Fibroblast of lung (primary cell): Measurements from ENCODE around the gene OR52D1. TPM values are rescaled to one million over a fixed set of nuclear protein-coding genes. Genes with fewer than 3 reads are reported as not detected.

Experiments used
- DNase-seq, 2 donors: peaks; one replicate each; pipeline versions ENCODE4 v3.0.0 to v3.0.0-alpha.2; 2010; ENCODE audit warnings: low read depth in 2 of 2
- H2AFZ ChIP-seq: 2 replicates; pipeline ENCODE4 v1.5.1; 2012; ENCODE audit warnings: low read length, control low read depth, inconsistent platforms
- H3K27ac ChIP-seq: 2 replicates; pipeline ENCODE4 v1.5.1; 2011; ENCODE audit warnings: low read length, control low read depth; ENCODE audit not compliant: insufficient read depth
- H3K27me3 ChIP-seq: 2 replicates; pipeline ENCODE4 v1.5.1; 2011; ENCODE audit warnings: mild to moderate bottlenecking, low read length; ENCODE audit not compliant: control insufficient read depth, insufficient read depth
- H3K36me3 ChIP-seq: 2 replicates; pipeline ENCODE4 v1.5.1; 2011; ENCODE audit warnings: low read length; ENCODE audit not compliant: control insufficient read depth, insufficient read depth
- H3K4me1 ChIP-seq: 2 replicates; pipeline ENCODE4 v1.5.1; 2011; ENCODE audit warnings: low read length; ENCODE audit not compliant: control insufficient read depth, insufficient read depth; ENCODE audit errors: extremely low read depth
- H3K4me2 ChIP-seq: 2 replicates; pipeline ENCODE4 v1.5.1; 2011; ENCODE audit warnings: low read length, control low read depth; ENCODE audit not compliant: insufficient read depth; ENCODE audit errors: extremely low read depth
- H3K4me3 ChIP-seq, 4 experiments: fragments of 200-600 bp in 1 of 4; sonication (generic) in 1 of 4; replicated peaks in 1 of 4; 2 replicates each; pipeline ENCODE4 v1.5.1; 2011 to 2016; ENCODE audit warnings: low read length in 4 of 4, low read depth in 3 of 4, mild to moderate bottlenecking in 3 of 4, control low read depth in 2 of 4, inconsistent platforms in 1 of 4, mixed read lengths in 1 of 4; ENCODE audit not compliant: insufficient read depth in 1 of 4; ENCODE audit errors: control extremely low read depth in 1 of 4
- H3K79me2 ChIP-seq: 2 replicates; pipeline ENCODE4 v1.5.1; 2012; ENCODE audit warnings: mild to moderate bottlenecking, low read length, inconsistent platforms; ENCODE audit not compliant: control insufficient read depth, insufficient read depth
- H3K9ac ChIP-seq: 2 replicates; pipeline ENCODE4 v1.5.1; 2011; ENCODE audit warnings: mild to moderate bottlenecking, low read length, control low read depth; ENCODE audit not compliant: insufficient read depth
- H3K9me3 ChIP-seq: 2 replicates; pipeline ENCODE4 v1.5.1; 2012; ENCODE audit warnings: low read depth, low read length; ENCODE audit not compliant: control insufficient read depth, insufficient read depth
- H4K20me1 ChIP-seq: 2 replicates; pipeline ENCODE4 v1.5.1; 2011; ENCODE audit warnings: low read length; ENCODE audit not compliant: control insufficient read depth, insufficient read depth; ENCODE audit errors: extremely low read depth
- CTCF ChIP-seq, 2 donors: IDR thresholded peaks in 1 of 2; conservative IDR thresholded peaks in 1 of 2; 1 replicate in 1 of 2; 2 replicates in 1 of 2; pipeline ENCODE4 v1.5.1; 2011 to 2012; ENCODE audit warnings: low read length in 2 of 2, control low read depth in 1 of 2, inconsistent platforms in 1 of 2, low read depth in 1 of 2, mild to moderate bottlenecking in 1 of 2
- EZH2 ChIP-seq: IDR thresholded peaks from 2 replicates; pipeline ENCODE4 v1.5.1; 2012; ENCODE audit warnings: low read length, control low read depth, mild to moderate bottlenecking; ENCODE audit errors: missing control alignments
- polyA plus RNA-seq, 2 donors: library from polyadenylated mRNA; depleted of rRNA in 1 of 2; stranded (reverse) in 1 of 2; unstranded in 1 of 2; fragments of >200 nt; gene quantifications; 2 replicates each; pipeline ENCODE4 v1.2.1, GENCODE V29; 2011 to 2012; ENCODE audit warnings: missing spikeins in 1 of 2
- total RNA-seq: library from RNA; depleted of rRNA; stranded (reverse); fragments of >200 nt; gene quantifications from 2 replicates; pipeline ENCODE4 v1.2.1, GENCODE V29; 2014

OR52D1 gene
- total and polyA plus RNA-seq, 2 donors (not counting 1 experiment from before 2014, with no cell fraction given), result not detected

- Histone ChIP-seq H4K20me1 (no peaks in the 10 kb centered on the region), H3K27ac (no peak overlapping the region), H2AFZ (no peak overlapping the region), H3K36me3 (no peaks in the 10 kb centered on the region), H3K9ac (no peak overlapping the region), H3K9me3 (no peaks in the 10 kb centered on the region), H3K4me1 (no peaks in the 10 kb centered on the region), H3K27me3 (no peaks in the 10 kb centered on the region), H3K4me2 (no peak overlapping the region), H3K79me2 (no peaks in the 10 kb centered on the region), H3K4me3 (no peak overlapping the region)
- no peak for DNase-seq
- TF ChIP-seq EZH2 (no peak), CTCF (conservative IDR thresholded peaks at IDR 0.05 in 1 of 2, IDR thresholded peaks at IDR 0.05 in 1 of 2; ENCODE audit: low read depth in 1 of 2, low read length in 2 of 2) (no peak)
These were observed 1.3 kb downstream of the OR52D1 start for GRCh38 chr11:5489576-5490357.

GRCh38 chr11:5499671-5500070 is 11.2 kb downstream of the OR52D1 start:
- H3K9ac ChIP-seq, result no peak overlapping the region
- H3K4me1 ChIP-seq, result no peaks in the 10 kb centered on the region
- no peak overlapping the region for H3K4me3 ChIP-seq
- H3K27ac ChIP-seq, result no peak overlapping the region
- H3K36me3 ChIP-seq, result no peaks in the 10 kb centered on the region
- H3K27me3 ChIP-seq, result no peaks in the 10 kb centered on the region
- no peak for DNase-seq
- H2AFZ ChIP-seq, result no peak overlapping the region
- H3K79me2 ChIP-seq, result no peaks in the 10 kb centered on the region
- TF ChIP-seq CTCF (conservative IDR thresholded peaks at IDR 0.05 in 1 of 2, IDR thresholded peaks at IDR 0.05 in 1 of 2; ENCODE audit: low read depth in 1 of 2, low read length in 2 of 2) (no peak), EZH2 (no peak)
- no peaks in the 10 kb centered on the region for H4K20me1 ChIP-seq
- no peaks in the 10 kb centered on the region for H3K9me3 ChIP-seq
- H3K4me2 ChIP-seq, result no peak overlapping the region

GRCh38 chr11:5500393-5500801 is 11.9 kb downstream of the OR52D1 start:
- TF ChIP-seq CTCF (conservative IDR thresholded peaks at IDR 0.05 in 1 of 2, IDR thresholded peaks at IDR 0.05 in 1 of 2; ENCODE audit: low read depth in 1 of 2, low read length in 2 of 2), result no peak
- no peak for TF ChIP-seq EZH2
- Histone ChIP-seq H2AFZ (no peak overlapping the region), H3K27me3 (no peaks in the 10 kb centered on the region), H3K9me3 (no peaks in the 10 kb centered on the region), H3K4me1 (no peaks in the 10 kb centered on the region), H3K9ac (no peak overlapping the region), H3K27ac (no peak overlapping the region), H4K20me1 (no peaks in the 10 kb centered on the region), H3K79me2 (no peaks in the 10 kb centered on the region), H3K4me2 (no peak overlapping the region), H3K4me3 (no peak overlapping the region), H3K36me3 (no peaks in the 10 kb centered on the region)
- no peak for DNase-seq
